Ammon's horn (tissue), 1 donor: ENCODE measurements around the gene IMMP2L.

Experiments
- DNase-seq: peaks from one replicate; pipeline ENCODE4 v3.0.0-alpha.2; 2016; ENCODE audit warnings: low spot score

Gene IMMP2L

DNA sequence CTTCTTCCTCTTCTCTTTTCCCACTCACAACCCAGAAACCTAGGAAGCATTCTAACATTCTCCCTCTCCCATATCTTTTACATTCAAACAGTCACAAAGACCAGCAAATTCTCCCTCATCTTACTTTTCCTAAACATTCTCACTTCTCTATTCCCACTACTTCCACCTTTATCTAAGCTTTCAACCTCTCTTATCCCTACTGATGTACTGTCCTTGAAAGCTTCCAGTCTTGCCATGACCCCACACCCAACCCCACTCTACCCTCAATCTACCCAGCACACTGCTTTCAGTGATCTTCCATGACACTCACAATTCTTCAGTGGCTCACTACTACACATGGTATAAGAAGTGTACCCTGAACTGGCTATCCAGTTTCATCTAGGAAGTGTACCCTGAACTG lies 5.3 kb downstream of the IMMP2L start:
- no peak for DNase-seq

DNA sequence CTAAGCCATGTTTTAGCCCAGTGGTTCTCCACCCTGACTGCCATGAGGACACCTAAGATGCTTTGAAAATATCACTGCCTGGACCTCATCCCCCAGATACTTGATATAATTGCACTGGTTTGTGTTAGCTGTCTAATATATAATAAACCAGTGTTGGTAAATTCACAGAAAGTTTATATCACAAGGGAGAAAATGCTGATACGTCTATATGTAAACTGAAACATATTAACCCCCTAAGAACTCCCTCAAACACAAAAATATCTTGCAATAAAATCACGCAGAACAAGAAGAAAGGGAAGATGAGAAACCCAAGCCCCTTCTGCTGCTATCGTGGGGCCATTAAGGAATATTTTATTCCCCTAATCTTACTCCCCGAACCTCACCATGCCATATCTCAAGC lies 8.2 kb downstream of the IMMP2L start:
- DNase-seq: no peak

DNA sequence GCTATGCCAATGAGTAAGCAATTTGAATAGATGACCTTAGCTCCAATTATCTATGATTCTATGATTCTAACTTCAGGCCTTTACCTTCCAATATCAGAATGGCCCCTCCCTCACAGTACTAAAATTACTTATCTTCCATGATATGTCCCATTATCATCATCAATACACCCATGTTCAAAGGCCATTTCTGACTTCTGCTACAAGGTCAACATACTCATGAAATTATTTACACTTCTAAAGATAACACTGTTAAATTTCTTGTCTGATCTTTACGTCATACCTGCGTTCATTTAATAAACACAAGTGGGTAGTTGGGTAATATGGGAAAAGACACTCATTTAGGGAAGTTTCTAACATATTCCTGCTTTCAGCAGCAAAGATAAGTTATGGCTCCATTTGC lies 21.2 kb downstream of the IMMP2L start:
- no peak for DNase-seq

- DNase-seq: no peak
These were observed 22.0 kb downstream of the IMMP2L start for GRCh38 chr7:111540199-111540815.

GRCh38 chr7:111537134-111537533 lies 25.2 kb downstream of the IMMP2L start:
- DNase-seq: no peak

GRCh38 chr7:111535142-111535870 lies 27.0 kb downstream of the IMMP2L start:
- no peak for DNase-seq

DNA sequence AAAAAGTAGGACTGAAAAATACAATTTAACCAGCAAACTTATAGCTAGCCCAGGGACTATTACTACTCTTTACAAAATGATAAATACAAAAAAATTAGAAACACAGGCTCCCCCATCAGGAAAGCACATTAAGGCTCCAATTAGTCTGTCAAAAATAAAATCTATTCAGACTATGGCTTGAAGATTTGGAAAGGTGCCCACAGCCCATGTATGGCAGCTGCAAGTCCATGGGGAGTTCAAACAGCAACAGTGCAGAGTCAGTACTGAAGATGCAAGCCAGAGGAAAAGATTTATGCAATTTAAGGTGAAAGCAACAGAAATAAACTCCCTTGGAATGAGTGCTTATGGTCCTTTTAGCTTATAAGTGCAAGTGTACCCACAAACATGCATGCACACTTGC lies 29.7 kb downstream of the IMMP2L start:
- no peak for DNase-seq

GRCh38 chr7:111531993-111532392 lies 30.3 kb downstream of the IMMP2L start:
- no peak for DNase-seq

DNA sequence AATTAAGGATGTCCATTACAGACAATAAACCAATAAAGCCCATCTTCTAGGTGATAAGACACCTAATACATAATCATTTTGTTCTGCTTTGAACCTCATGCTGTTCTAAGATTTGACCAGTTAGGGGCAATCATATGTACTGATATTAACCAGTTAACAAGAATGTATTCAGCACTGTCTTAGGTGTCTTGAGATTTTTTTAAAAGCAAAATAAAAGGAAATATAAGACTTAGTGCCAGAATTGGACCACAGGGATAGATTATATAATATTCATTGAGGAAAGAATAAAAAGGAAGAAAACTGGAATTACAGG lies 32.0 kb downstream of the IMMP2L start:
- DNase-seq: no peak

DNA sequence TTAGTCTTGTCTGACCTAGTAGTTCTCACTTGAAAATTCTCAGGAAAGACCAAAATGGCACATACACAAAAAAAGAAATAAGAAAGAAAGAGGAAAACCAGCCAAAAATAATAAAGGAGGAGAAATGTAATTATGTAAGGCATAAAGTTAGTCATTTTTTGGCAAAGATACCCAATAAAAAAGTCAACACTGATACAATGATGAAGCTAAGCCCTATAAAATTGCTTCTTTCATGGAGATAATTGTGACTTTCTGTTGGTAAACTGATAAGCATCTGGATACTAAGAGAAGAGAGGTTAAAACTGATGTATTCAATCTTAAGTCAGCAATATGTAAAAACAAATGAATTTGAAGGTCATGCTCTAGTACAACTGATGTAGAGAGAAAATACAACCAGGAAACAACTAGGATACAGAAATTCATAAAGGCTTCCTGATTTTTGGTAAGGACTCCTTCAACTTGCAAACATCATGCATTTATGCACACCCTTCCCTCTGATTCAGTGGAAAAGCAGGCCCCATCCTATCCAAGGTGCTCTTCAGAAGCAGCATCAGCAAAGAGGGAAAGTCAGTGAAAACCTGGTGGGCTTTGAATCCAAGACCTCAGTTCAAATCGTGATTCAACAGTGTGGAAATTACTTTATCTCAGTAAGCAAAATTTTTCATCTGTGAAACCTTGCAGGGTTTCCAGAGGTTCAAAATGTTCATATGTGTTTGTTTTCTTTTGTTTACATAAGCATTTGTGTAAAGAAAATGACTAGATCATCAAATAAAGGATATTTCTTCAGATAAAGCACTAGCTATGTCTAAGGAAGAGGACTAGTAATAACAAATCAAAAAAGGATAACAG lies 32.6 kb downstream of the IMMP2L start:
- DNase-seq: no peak

GRCh38 chr7:111528331-111528730 lies 34.0 kb downstream of the IMMP2L start:
- DNase-seq: no peak

DNA sequence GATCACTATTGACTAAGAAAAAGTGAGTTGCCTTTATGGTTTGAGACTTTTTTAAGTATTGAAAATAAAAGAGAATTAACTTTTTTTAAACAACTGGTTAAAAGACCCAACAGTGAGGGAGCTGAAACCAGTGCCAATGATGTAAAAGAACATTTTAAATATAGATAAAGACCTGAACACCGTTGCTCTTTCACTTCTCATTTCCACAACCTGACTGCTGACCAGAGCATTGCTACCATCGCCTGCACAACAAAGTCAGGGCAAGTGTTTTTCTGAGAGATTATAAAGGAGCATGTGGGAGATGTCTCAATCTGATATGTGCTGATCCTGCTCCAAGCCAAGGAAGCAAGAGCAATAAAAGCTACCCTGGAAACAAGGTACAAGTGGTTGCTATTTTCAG lies 34.7 kb downstream of the IMMP2L start:
- DNase-seq: no peak

DNA sequence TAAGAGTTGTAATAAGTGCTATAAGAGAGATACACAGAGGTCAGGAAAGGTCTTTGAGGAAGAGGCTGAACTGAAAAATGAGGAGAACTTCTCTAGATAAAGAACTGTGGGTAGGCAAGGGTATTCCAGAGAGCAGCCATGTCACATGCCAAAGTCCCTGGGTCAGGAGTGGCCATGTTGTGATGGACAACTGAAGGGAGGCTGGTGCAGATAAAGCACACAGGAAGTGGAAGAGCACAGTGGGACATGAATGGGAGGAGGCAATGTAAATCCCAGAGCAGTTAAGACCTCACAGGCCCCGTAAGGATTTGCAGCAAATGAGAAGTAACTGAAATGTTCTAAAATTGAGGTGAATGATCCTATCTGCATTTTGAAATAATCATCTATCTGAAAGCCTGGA lies 37.2 kb downstream of the IMMP2L start:
- DNase-seq: no peak

DNA sequence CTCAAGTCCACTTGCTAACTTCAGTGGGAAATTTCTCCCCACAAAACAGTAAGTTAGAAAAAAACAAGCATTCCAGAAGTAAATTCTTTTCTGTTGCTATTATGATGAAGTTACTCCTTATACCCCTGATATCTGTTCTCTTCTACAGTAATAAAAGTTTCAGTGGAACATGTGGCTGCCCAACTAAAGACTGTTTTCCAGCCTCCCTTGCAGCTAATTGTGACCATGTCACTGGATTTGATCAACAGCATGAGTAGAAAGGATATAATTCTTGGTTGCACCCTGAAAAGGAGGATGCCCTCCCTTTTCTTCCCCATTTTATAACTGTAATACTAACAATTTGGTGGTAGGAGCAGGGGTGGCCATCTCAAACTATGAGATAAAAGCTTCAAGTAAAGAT lies 40.6 kb downstream of the IMMP2L start:
- no peak for DNase-seq

- DNase-seq: no peak
These were observed 44.0 kb downstream of the IMMP2L start for GRCh38 chr7:111518264-111518663.

GRCh38 chr7:111517549-111517951 lies 44.7 kb downstream of the IMMP2L start:
- no peak for DNase-seq

- DNase-seq: no peak
These were observed 45.7 kb downstream of the IMMP2L start for GRCh38 chr7:111516612-111517011.

GRCh38 chr7:111513566-111513965 lies 48.7 kb downstream of the IMMP2L start:
- DNase-seq: no peak

- no peak for DNase-seq
These were observed 50.4 kb downstream of the IMMP2L start for GRCh38 chr7:111511845-111512244.

GRCh38 chr7:111510584-111511378 lies 51.5 kb downstream of the IMMP2L start:
- no peak for DNase-seq

- no peak for DNase-seq
These were observed 52.2 kb downstream of the IMMP2L start for GRCh38 chr7:111510062-111510461.

GRCh38 chr7:111509288-111509687 lies 53.0 kb downstream of the IMMP2L start:
- DNase-seq: no peak
